ENCODE data around the gene AARSD1.
A peak's percentile ranks its signal among the peaks of the same experiment; 100 is the strongest.
"Not testable (repeated sequence)": the region's sequence is repeated elsewhere in the genome, so short reads cannot be mapped to it uniquely, and the experiment has no call there.

The AARSD1 gene

GRCh38 chr17:42964161-42964932 lies at the start of gene AARSD1:
AARSD1 (minus strand) TSS chr17:42964454; CDS start chr17:42964440, 14 bp downstream.
- DNase-seq, result peak; percentile 79 to 95 (median 91)
- intact Hi-C loops (cut with DNase I), result no loop called here

- intact Hi-C loops (cut with DNase I), result no loop called here
- no peak for DNase-seq
Measured at GRCh38 chr17:43013296-43013695, 49.0 kb upstream of the AARSD1 start.

DNA sequence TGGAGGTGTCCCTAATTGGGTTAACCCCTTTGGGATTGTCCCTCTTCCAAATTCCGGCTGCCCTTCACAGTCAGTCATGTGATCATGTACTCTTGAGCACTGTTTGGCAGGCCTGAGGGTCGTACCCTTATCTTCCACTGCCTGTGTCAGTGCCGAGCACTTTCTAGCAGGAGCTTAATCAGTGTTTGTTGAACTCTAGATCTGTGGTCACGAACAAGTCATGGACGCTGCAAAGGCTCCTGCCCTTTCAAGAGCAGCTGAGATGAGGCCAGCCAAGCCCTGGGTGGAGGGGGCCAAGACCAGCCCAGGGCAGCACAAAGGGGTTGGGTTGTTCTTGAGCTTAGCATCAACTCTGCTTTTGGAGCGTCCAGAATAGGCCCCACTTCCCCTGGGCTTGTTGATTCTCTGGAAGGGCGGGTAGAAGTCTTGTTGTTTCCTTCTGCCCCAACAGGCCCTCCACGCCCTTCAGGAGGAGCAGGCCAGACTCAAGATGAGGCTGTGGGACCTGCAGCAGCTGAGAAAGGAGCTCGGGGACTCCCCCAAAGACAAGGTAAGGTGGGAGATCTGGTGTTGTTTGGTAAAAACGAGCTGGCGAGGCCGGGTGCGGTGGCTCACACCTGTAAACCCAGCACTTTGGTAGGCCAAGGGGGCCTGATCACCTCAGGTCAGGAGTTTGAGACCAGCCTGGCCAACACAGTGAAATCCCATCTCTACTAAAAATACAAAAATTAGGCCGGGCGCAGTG lies 47.6 kb upstream of the AARSD1 start:
- no peak for DNase-seq
- intact Hi-C loops (cut with DNase I), result no loop called here

DNA sequence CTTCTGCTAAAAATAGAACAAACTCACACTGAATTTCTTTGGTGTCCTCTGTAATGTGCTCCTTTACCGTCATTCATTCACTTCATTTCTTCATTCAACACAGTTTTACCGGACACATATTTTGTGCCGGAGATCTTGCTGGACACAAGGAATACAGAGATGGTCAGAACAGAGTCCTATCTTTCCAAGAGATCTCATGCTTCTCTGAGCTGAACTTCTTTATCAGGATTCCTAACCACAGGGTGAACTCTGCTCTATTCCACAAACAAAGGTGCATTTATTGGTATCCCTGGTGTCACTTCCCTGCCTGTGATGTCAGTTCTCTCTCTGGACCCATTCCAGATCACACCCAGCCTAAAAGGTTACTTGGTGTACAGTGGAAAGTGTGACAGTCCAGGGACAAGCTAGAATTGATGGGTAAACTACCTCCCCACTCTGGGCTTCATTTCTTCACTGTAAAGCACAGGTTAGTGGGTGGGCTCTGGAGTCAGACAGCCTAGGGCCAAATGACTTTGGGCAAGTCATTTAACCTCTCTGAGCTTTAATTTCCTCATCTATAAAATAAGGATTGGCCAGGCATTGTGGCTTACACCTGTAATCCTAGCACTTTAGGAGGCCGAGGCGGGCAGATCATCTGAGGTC lies 46.5 kb upstream of the AARSD1 start:
- DNase-seq, result no peak
- intact Hi-C loops (cut with DNase I), result no loop called here

DNA sequence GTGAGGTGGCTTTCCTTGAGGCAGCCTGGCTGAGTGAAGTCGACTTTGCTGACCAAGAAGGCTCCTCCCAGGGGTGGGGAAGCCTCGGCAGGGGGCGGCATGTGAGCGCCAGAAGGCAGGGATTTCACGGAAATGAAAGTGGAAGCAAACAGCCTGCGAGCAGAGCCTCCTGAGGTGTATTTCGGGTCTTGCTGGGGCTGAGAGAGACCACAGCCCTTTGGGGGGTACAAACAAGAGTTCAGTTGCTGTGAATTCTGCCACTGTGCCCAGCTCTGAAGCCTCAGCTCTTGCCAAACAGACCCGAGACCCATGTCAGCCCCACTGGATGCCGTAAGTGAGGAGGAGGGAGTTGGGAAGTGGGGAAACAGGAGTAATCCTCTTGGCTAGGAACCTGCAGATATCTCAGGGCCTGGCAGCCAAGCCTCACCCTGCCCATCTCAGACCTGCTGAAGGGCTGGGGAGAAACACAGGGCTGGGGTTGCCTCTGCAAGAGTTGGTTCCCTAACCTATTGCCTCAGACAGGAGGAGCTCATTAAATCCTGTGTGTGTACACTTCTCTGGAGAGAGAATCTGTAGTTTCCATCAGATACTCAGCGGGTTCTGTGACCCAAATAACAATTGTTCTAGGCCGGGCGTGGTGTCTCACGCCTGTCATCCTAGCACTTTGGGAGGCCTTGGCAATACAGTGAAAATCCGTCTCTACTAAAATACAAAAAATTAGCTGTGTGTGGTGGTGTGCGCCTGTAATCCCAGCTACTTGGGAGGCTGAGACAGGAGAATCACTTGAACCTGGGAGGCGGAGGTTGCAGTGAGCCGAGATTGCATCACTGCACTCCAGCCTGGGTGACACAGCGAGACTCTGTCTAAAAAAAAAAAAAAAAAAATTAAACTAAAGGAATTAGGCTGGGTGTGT lies 42.6 kb upstream of the AARSD1 start, which contains the start of gene IFI35:
Gene IFI35, plus strand, starts transcription at position 146 of the 913 bp plus-strand sequence. Its CDS starts 164 bp downstream, at position 310.
- DNase-seq, result peak; percentile 50 to 90 (median 78)
- intact Hi-C loops (cut with DNase I), result no loop called here

DNA sequence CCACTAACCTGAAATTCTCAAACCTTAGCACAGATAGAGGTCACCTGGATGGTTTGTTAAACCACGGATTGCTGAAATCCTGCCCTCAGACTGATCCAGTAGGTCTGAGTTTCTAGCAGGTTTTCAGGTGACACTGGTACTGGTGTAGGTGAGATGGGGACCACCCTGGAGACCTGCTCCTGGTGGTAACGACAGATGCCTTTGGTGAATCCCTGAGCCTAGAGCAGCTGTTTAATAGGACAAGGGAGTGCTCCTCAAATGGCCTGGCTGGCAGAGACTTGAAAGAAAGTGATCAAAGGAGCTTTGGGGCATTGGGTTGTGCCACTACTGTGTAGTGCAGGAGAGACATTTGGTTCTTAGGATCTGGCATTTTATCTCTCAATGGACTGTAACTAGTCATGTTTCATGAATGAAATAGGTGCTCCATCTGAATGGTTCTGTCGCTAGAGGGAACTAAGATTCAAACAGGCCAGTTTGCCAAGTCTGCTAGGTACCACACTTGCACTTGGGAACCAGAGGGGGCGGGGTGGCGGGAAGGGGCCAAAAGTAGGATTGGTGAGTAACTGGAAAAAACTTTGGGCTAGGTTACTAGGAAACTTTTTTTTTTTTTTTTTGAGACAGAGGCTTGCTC lies 39.4 kb upstream of the AARSD1 start:
- intact Hi-C loops (cut with DNase I), result no loop called here
- no peak for DNase-seq

- DNase-seq; intact Hi-C loops (cut with DNase I): not testable (repeated sequence)
Measured at GRCh38 chr17:43000894-43001293, 36.6 kb upstream of the AARSD1 start.

- intact Hi-C loops (cut with DNase I), result loop anchor here (10.0 kb wide), 1 partner anchor 154 kb away; the partner anchor contains the start of gene AOC2
- no peak for DNase-seq
Measured at GRCh38 chr17:42999003-42999525, 34.8 kb upstream of the AARSD1 start.

- DNase-seq, result peak; percentile 95 to 100 (median 99)
- intact Hi-C loops (cut with DNase I), result loop anchor here (10.0 kb wide), 1 partner anchor 153 kb away; the partner anchor contains the start of gene AOC2
Measured at GRCh38 chr17:42997984-42998938, 34.0 kb upstream of the AARSD1 start, which contains the start of gene RPL27. RPL27 (plus strand) TSS chr17:42998419; CDS start chr17:42998751, 332 bp downstream.

- intact Hi-C loops (cut with DNase I), result loop anchor here (10.0 kb wide), 1 partner anchor 153 kb away; the partner anchor contains the start of gene AOC2
- no peak for DNase-seq
Measured at GRCh38 chr17:42997390-42997983, 33.2 kb upstream of the AARSD1 start.

- intact Hi-C loops (cut with DNase I), result loop anchor here (10.0 kb wide), 1 partner anchor 149 kb away; the partner anchor contains the start of gene AOC2
- DNase-seq, result not testable (repeated sequence)
Measured at GRCh38 chr17:42993913-42994312, 29.7 kb upstream of the AARSD1 start.

DNA sequence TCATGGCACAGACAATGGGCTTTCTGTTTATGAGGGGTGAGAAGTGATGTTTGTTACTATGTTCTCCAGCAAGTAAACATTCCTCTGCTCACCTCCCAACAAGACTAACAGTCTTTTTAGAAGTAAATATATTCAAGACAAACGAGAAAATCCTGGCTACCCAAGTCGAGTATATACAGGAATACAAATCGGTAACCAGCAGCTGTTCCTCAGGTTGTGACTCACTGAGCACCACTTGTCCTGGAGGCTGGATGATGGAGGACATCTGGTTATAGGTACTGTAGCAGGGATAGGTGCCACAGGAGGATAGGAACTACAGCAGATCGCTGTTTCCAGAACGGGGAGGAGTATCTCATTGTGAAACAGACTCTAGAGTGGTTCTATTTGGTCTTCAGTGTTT lies 28.6 kb upstream of the AARSD1 start:
- intact Hi-C loops (cut with DNase I), result loop anchor here (10.0 kb wide), 1 partner anchor 148 kb away; the partner anchor contains the start of gene AOC2
- no peak for DNase-seq

- intact Hi-C loops (cut with DNase I), result loop anchor here (10.0 kb wide), 1 partner anchor 147 kb away; the partner anchor contains the start of gene AOC2
- DNase-seq, result no peak
Measured at GRCh38 chr17:42991471-42991870, 27.2 kb upstream of the AARSD1 start.

GRCh38 chr17:42989726-42990652 lies 25.7 kb upstream of the AARSD1 start:
- DNase-seq, result no peak
- intact Hi-C loops (cut with DNase I), result loop anchor here (10.0 kb wide), 1 partner anchor 145 kb away; the partner anchor contains the start of gene AOC2

DNA sequence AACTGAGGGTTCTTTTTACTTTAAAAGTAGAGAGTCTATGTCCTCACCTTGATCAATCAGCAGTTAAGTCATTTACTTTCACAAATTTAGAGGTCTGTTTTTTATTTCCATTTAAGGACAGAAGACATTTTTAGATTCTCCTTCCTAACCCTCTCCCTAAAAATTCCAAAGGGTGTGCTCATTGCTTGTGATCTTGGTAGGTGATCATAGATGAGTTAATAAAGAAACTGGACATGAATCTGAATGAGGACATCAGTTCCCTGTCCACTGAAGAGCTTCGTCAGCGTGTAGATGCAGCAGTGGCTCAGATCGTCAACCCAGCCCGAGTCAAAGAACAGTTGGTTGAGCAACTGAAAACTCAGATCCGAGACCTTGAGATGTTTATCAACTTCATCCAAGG lies 24.9 kb upstream of the AARSD1 start:
- intact Hi-C loops (cut with DNase I), result no loop called here
- DNase-seq, result no peak
